Measurements from ENCODE around the gene CLSTN1.
"Not testable (repeated sequence)": the region's sequence is repeated elsewhere in the genome, so short reads cannot be mapped to it uniquely, and the experiment has no call there.

The CLSTN1 gene

GRCh38 chr1:9826616-9827015, 2.9 kb upstream of the CLSTN1 start:
- FAIRE-seq (no peak), DNase-seq (ENCODE audit: insufficient read length, low spot score) (no peak)

- DNase-seq (ENCODE audit: insufficient read length, low spot score) (no peak), FAIRE-seq (no peak)
Observed at GRCh38 chr1:9826087-9826486, 2.3 kb upstream of the CLSTN1 start.

GRCh38 chr1:9825093-9826074, 1.6 kb upstream of the CLSTN1 start:
- peak; percentile 86 for DNase-seq (ENCODE audit: insufficient read length, low spot score)
- peak; percentile 75 for FAIRE-seq

GRCh38 chr1:9824702-9825089, 931 bp upstream of the CLSTN1 start:
- DNase-seq (ENCODE audit: insufficient read length, low spot score): no peak
- no peak for FAIRE-seq

- FAIRE-seq: no peak
- DNase-seq (ENCODE audit: insufficient read length, low spot score): no peak
Observed at GRCh38 chr1:9823693-9823942, 147 bp downstream of the CLSTN1 start.

GRCh38 chr1:9822897-9823692, 670 bp downstream of the CLSTN1 start:
- DNase-seq (ENCODE audit: insufficient read length, low spot score): no peak
- FAIRE-seq: peak; percentile 36

GRCh38 chr1:9822490-9822889, 1.3 kb downstream of the CLSTN1 start:
- FAIRE-seq: no peak
- DNase-seq (ENCODE audit: insufficient read length, low spot score): no peak

GRCh38 chr1:9821710-9822109, 2.1 kb downstream of the CLSTN1 start:
- FAIRE-seq: no peak
- no peak for DNase-seq (ENCODE audit: insufficient read length, low spot score)

GRCh38 chr1:9820521-9820920, 3.2 kb downstream of the CLSTN1 start:
- FAIRE-seq (no peak), DNase-seq (ENCODE audit: insufficient read length, low spot score) (no peak)

- DNase-seq (ENCODE audit: insufficient read length, low spot score) (no peak), FAIRE-seq (no peak)
Observed at GRCh38 chr1:9817734-9818133, 6.0 kb downstream of the CLSTN1 start.

- FAIRE-seq (no peak), DNase-seq (ENCODE audit: insufficient read length, low spot score) (no peak)
Observed at GRCh38 chr1:9816199-9816598, 7.6 kb downstream of the CLSTN1 start.

GRCh38 chr1:9815150-9815549, 8.6 kb downstream of the CLSTN1 start:
- FAIRE-seq: no peak
- no peak for DNase-seq (ENCODE audit: insufficient read length, low spot score)

- DNase-seq (ENCODE audit: insufficient read length, low spot score) (no peak), FAIRE-seq (no peak)
Observed at GRCh38 chr1:9814619-9815018, 9.1 kb downstream of the CLSTN1 start.

- DNase-seq (ENCODE audit: insufficient read length, low spot score) (no peak), FAIRE-seq (no peak)
Observed at GRCh38 chr1:9811239-9811966, 12.4 kb downstream of the CLSTN1 start.

- DNase-seq (ENCODE audit: insufficient read length, low spot score) (no peak), FAIRE-seq (no peak)
Observed at GRCh38 chr1:9809100-9809510, 14.7 kb downstream of the CLSTN1 start.

- DNase-seq (ENCODE audit: insufficient read length, low spot score) (no peak), FAIRE-seq (no peak)
Observed at GRCh38 chr1:9808459-9808858, 15.3 kb downstream of the CLSTN1 start.

- no peak for FAIRE-seq
- no peak for DNase-seq (ENCODE audit: insufficient read length, low spot score)
Observed at GRCh38 chr1:9807541-9807940, 16.2 kb downstream of the CLSTN1 start.

- not testable (repeated sequence) for FAIRE-seq
Observed at GRCh38 chr1:9805972-9806371, 17.8 kb downstream of the CLSTN1 start.

GRCh38 chr1:9805006-9805508, 18.7 kb downstream of the CLSTN1 start:
- FAIRE-seq: no peak

More at GRCh38 chr1:9805972-9806371, 17.8 kb downstream of the CLSTN1 start:
- not testable (repeated sequence) for DNase-seq (ENCODE audit: insufficient read length, low spot score)

GRCh38 chr1:9803003-9803918, 20.5 kb downstream of the CLSTN1 start:
- DNase-seq (ENCODE audit: insufficient read length, low spot score); FAIRE-seq: not testable (repeated sequence)

More at GRCh38 chr1:9805006-9805508, 18.7 kb downstream of the CLSTN1 start:
- DNase-seq (ENCODE audit: insufficient read length, low spot score): no peak
